Prostate gland (tissue), 2 donors: ENCODE data around the gene ADAM10.

Source experiments
- CTCF ChIP-seq, 4 experiments: fragments of 200-600 bp in 2 of 4; fragments of 450-650 bp in 2 of 4; sonication (generic) in 2 of 4; IDR thresholded peaks; 1 replicate in 3 of 4; 2 replicates in 1 of 4; pipeline ENCODE4 v1.5.1; 2016 to 2019; ENCODE audit warnings: antibody characterized with exemption in 4 of 4, mild to moderate bottlenecking in 2 of 4, moderate library complexity in 2 of 4
- POLR2A ChIP-seq: fragments of 450-650 bp; IDR thresholded peaks from one replicate; pipeline ENCODE4 v1.6.1; 2016; ENCODE audit warnings: antibody characterized with exemption, mild to moderate bottlenecking
- POLR2AphosphoS5 ChIP-seq: sonication (generic); formaldehyde crosslinking; IDR thresholded peaks from one replicate; pipeline ENCODE4 v1.6.1; 2017; ENCODE audit warnings: antibody characterized with exemption

GRCh38 chr15:58546635-58547627 is 202.6 kb downstream of the ADAM10 start:
- TF ChIP-seq POLR2A (no peak), CTCF (IDR thresholded peaks at IDR 0.05) (no peak), POLR2AphosphoS5 (no peak)
